ENCODE measurements around the gene PREP. TPM values are rescaled to one million over a fixed set of nuclear protein-coding genes. Genes with fewer than 3 reads are reported as not detected.

PREP gene
- total RNA-seq, 2 donors from 2014 or later = 99.9 to 113 TPM

GRCh38 chr6:105292689-105293339 is 110.1 kb downstream of the PREP start:
- H3K36me3 ChIP-seq = no peaks in the 10 kb centered on the region
- H3K4me1 ChIP-seq = no peaks in the 10 kb centered on the region
- TF ChIP-seq, protein P1, sequence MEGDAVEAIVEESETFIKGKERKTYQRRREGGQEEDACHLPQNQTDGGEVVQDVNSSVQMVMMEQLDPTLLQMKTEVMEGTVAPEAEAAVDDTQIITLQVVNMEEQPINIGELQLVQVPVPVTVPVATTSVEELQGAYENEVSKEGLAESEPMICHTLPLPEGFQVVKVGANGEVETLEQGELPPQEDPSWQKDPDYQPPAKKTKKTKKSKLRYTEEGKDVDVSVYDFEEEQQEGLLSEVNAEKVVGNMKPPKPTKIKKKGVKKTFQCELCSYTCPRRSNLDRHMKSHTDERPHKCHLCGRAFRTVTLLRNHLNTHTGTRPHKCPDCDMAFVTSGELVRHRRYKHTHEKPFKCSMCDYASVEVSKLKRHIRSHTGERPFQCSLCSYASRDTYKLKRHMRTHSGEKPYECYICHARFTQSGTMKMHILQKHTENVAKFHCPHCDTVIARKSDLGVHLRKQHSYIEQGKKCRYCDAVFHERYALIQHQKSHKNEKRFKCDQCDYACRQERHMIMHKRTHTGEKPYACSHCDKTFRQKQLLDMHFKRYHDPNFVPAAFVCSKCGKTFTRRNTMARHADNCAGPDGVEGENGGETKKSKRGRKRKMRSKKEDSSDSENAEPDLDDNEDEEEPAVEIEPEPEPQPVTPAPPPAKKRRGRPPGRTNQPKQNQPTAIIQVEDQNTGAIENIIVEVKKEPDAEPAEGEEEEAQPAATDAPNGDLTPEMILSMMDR (IDR thresholded peaks at IDR 0.05) = no peak
- no peaks in the 10 kb centered on the region for H3K27me3 ChIP-seq
- intact Hi-C loops (cut with DNase I) = no loop called here
- no peak for DNase-seq
- H3K27ac ChIP-seq = no peak overlapping the region
- no peak overlapping the region for H3K4me3 ChIP-seq
- no peaks in the 10 kb centered on the region for H3K9me3 ChIP-seq
- H3K9ac ChIP-seq (ENCODE audit: low read depth in 2 of 2, low read length in 2 of 2) = no peak overlapping the region

GRCh38 chr6:105291525-105291924 is 111.4 kb downstream of the PREP start:
- no peak overlapping the region for H3K27ac ChIP-seq
- no peak overlapping the region for H3K4me3 ChIP-seq
- no peaks in the 10 kb centered on the region for H3K4me1 ChIP-seq
- TF ChIP-seq, protein P1 (IDR thresholded peaks at IDR 0.05) = no peak
- no peak overlapping the region for H3K9ac ChIP-seq (ENCODE audit: low read depth in 2 of 2, low read length in 2 of 2)
- no peaks in the 10 kb centered on the region for H3K27me3 ChIP-seq
- H3K9me3 ChIP-seq = no peaks in the 10 kb centered on the region
- no peaks in the 10 kb centered on the region for H3K36me3 ChIP-seq
- intact Hi-C loops (cut with DNase I) = no loop called here
- no peak for DNase-seq

GRCh38 chr6:105282631-105283585 is 120.0 kb downstream of the PREP start:
- H3K9ac ChIP-seq (ENCODE audit: low read depth in 2 of 2, low read length in 2 of 2) = no peak overlapping the region
- intact Hi-C loops (cut with DNase I) = no loop called here
- H3K9me3 ChIP-seq = no peaks in the 10 kb centered on the region
- no peak overlapping the region for H3K27ac ChIP-seq
- no peaks in the 10 kb centered on the region for H3K27me3 ChIP-seq
- DNase-seq = no peak
- H3K4me3 ChIP-seq = no peak overlapping the region
- no peaks in the 10 kb centered on the region for H3K4me1 ChIP-seq
- peaks cover 7% of the 10 kb centered on the region for H3K36me3 ChIP-seq
- TF ChIP-seq, protein P1 (IDR thresholded peaks at IDR 0.05) = no peak

- no peak overlapping the region for H3K4me3 ChIP-seq
Measured at GRCh38 chr6:105280033-105280432, 122.8 kb downstream of the PREP start.

DNA sequence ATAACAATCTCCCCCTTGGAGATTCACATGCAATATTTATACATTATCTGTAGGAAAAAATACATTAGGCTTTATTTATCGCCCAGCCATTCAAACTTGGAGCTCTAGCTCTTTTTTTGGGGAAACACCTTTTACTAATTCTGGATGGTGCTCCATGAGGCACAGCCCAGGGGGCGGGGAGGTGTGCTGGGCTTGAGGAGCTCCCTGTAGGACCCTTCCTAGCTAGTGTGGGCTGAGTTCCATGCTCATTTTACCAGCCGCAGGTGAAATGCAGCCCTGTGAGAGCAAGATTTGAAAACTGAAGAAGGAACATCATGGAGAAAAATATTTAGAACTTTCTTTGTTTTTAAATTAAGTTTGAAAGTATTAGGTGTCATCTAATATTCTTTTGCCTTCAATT is 123.4 kb downstream of the PREP start:
- Histone ChIP-seq H3K27ac (no peak overlapping the region), H3K9me3 (no peaks in the 10 kb centered on the region), H3K36me3 (peaks cover 7% of the 10 kb centered on the region), H3K9ac (ENCODE audit: low read depth in 2 of 2, low read length in 2 of 2) (no peak overlapping the region), H3K4me1 (no peaks in the 10 kb centered on the region), H3K4me3 (no peak overlapping the region), H3K27me3 (no peaks in the 10 kb centered on the region)
- DNase-seq = no peak
- TF ChIP-seq, protein P1 (IDR thresholded peaks at IDR 0.05) = no peak
- intact Hi-C loops (cut with DNase I) = no loop called here

More at GRCh38 chr6:105280033-105280432, 122.8 kb downstream of the PREP start:
- intact Hi-C loops (cut with DNase I) = no loop called here
- H3K36me3 ChIP-seq = peaks cover 7% of the 10 kb centered on the region
- H3K27me3 ChIP-seq = no peaks in the 10 kb centered on the region
- H3K9me3 ChIP-seq = no peaks in the 10 kb centered on the region
- no peaks in the 10 kb centered on the region for H3K4me1 ChIP-seq
- no peak overlapping the region for H3K27ac ChIP-seq
- TF ChIP-seq, protein P1 (IDR thresholded peaks at IDR 0.05) = no peak
- no peak overlapping the region for H3K9ac ChIP-seq (ENCODE audit: low read depth in 2 of 2, low read length in 2 of 2)
- DNase-seq = no peak

All from colonic mucosa (tissue), 4 donors.